Tibial nerve (tissue), 4 donors: ENCODE data around the gene OSBPL6. TPM values are rescaled to one million over a fixed set of nuclear protein-coding genes. Genes with fewer than 3 reads are reported as not detected.
"Not testable (repeated sequence)": the region's sequence is repeated elsewhere in the genome, so short reads cannot be mapped to it uniquely, and the experiment has no call there.

ENCODE experiments used
- DNase-seq, 2 donors: peaks; one replicate each; pipeline ENCODE4 v3.0.0-alpha.2; 2019; ENCODE audit warnings: low spot score in 2 of 2
- H3K27ac ChIP-seq, 4 donors: fragments of 200-600 bp; sonication (generic) in 3 of 4; one replicate each; pipeline ENCODE4 v1.5.1; 2017 to 2019; ENCODE audit warnings: mild to moderate bottlenecking in 1 of 4
- H3K27me3 ChIP-seq, 2 donors: fragments of 200-600 bp; sonication (generic) in 1 of 2; one replicate each; pipeline versions ENCODE4 v1.5.1 to v1.6.0; 2017 to 2019
- H3K36me3 ChIP-seq, 3 donors: fragments of 200-600 bp; sonication (generic); one replicate each; pipeline ENCODE4 v1.5.1; 2018 to 2019
- H3K4me1 ChIP-seq, 4 donors: fragments of 200-600 bp; sonication (generic) in 3 of 4; one replicate each; pipeline ENCODE4 v1.5.1; 2017 to 2019
- H3K4me3 ChIP-seq, 4 donors: fragments of 200-600 bp; sonication (generic) in 3 of 4; one replicate each; pipeline ENCODE4 v1.5.1; 2017 to 2019; ENCODE audit warnings: mild to moderate bottlenecking in 1 of 4, moderate library complexity in 1 of 4
- H3K9me3 ChIP-seq, 4 donors: fragments of 200-600 bp; sonication (generic) in 3 of 4; one replicate each; pipeline ENCODE4 v1.5.1; 2017 to 2019
- EP300 ChIP-seq, 2 donors: sonication (generic); formaldehyde crosslinking; IDR thresholded peaks; one replicate each; pipeline ENCODE4 v1.6.1; 2017; ENCODE audit warnings: antibody characterized with exemption in 2 of 2, mild to moderate bottlenecking in 1 of 2
- POLR2A ChIP-seq, 2 donors: fragments of 450-650 bp; IDR thresholded peaks; one replicate each; pipeline ENCODE4 v1.6.1; 2017; ENCODE audit warnings: antibody characterized with exemption in 2 of 2, mild to moderate bottlenecking in 2 of 2, moderate library complexity in 2 of 2
- WGBS, 2 donors: methylation state at CpG; one replicate each; pipeline ENCODE4 v1.1.5; 2018; 5-methylcytosine and 5-hydroxymethylcytosine counted together
- total RNA-seq, 4 donors: library from RNA; depleted of rRNA; stranded (reverse); fragments of >200 nt; gene quantifications; one replicate each; pipeline ENCODE4 v1.1.0, GENCODE V29; 2016
- TF ChIP-seq, protein P1 (sequence below), 5 experiments: fragments of 200-600 bp in 3 of 5; fragments of 450-650 bp in 2 of 5; sonication (generic) in 3 of 5; IDR thresholded peaks; one replicate each; pipeline ENCODE4 v1.5.1; 2016 to 2019; ENCODE audit warnings: antibody characterized with exemption in 5 of 5, mild to moderate bottlenecking in 3 of 5, moderate library complexity in 2 of 5

OSBPL6 gene
- total RNA-seq, 4 donors from 2014 or later, result 0.66 to 3.1 (median 1.6) TPM

DNA sequence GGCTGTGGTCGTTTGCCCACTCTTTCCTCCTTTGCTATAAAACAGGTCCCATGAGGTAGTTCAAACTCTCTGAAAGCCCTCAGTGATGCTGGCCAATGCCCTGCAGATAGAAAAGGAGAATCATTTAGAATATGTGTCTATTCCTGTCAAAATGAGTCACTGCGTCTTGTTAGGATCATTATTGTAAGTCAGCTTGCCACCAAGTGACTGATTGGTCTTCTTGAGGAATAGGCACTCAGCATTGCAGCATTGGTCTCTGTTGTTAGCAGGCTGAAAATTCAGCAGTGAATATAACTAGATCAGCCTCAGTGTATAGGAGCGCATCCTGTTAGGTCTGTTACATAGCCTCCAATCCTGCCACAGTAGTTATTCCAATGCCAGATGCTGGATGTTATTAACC is 227.8 kb downstream of the OSBPL6 start:
- peaks cover 0 to 42% (median 0%) of the 10 kb centered on the region in 3 donors for H3K36me3 ChIP-seq
- peaks cover 0 to 10% (median 0%) of the 10 kb centered on the region in 4 donors for H3K9me3 ChIP-seq
- whole genome bisulfite sequencing, 2 donors, result 63 to 89% methylated on average over 3 of the region's 3 CpGs
- DNase-seq, result no peak
- no peaks in the 10 kb centered on the region for H3K27me3 ChIP-seq
- H3K27ac ChIP-seq, result no peak overlapping the region
- no peak overlapping the region for H3K4me3 ChIP-seq
- H3K4me1 ChIP-seq, result no peaks in the 10 kb centered on the region
- TF ChIP-seq, protein P1, sequence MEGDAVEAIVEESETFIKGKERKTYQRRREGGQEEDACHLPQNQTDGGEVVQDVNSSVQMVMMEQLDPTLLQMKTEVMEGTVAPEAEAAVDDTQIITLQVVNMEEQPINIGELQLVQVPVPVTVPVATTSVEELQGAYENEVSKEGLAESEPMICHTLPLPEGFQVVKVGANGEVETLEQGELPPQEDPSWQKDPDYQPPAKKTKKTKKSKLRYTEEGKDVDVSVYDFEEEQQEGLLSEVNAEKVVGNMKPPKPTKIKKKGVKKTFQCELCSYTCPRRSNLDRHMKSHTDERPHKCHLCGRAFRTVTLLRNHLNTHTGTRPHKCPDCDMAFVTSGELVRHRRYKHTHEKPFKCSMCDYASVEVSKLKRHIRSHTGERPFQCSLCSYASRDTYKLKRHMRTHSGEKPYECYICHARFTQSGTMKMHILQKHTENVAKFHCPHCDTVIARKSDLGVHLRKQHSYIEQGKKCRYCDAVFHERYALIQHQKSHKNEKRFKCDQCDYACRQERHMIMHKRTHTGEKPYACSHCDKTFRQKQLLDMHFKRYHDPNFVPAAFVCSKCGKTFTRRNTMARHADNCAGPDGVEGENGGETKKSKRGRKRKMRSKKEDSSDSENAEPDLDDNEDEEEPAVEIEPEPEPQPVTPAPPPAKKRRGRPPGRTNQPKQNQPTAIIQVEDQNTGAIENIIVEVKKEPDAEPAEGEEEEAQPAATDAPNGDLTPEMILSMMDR (IDR thresholded peaks at IDR 0.05), result no peak
- no peak for TF ChIP-seq POLR2A (IDR thresholded peaks at IDR 0.05)
- no peak for TF ChIP-seq EP300 (IDR thresholded peaks at IDR 0.05)

DNA sequence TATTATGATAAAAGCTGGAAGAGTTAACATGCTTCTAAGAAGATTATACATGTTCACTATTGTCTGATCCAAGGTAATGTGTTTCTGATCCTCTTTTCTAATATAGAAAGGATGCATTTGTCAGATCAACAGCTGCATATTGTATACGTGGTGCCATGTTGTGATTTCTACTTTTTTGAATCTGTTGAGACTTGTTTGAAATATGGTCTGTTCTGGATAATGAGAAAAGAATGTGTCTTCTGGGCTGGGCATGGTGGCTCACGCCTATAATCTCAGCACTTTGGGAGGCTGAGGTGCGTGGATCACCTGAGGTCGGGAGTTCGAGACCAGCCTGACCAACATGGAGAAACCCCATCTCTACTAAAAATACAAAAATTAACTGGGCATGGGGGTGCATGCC is 229.4 kb downstream of the OSBPL6 start:
- H3K27ac ChIP-seq, H3K27me3 ChIP-seq, H3K4me1 ChIP-seq, DNase-seq, H3K4me3 ChIP-seq, H3K9me3 ChIP-seq: not testable (repeated sequence)
- H3K36me3 ChIP-seq, result peaks cover 0 to 58% (median 0%) of the 10 kb centered on the region in 3 donors
- 93 to 95% methylated on average over 5 of the region's 5 CpGs for WGBS, 2 donors

DNA sequence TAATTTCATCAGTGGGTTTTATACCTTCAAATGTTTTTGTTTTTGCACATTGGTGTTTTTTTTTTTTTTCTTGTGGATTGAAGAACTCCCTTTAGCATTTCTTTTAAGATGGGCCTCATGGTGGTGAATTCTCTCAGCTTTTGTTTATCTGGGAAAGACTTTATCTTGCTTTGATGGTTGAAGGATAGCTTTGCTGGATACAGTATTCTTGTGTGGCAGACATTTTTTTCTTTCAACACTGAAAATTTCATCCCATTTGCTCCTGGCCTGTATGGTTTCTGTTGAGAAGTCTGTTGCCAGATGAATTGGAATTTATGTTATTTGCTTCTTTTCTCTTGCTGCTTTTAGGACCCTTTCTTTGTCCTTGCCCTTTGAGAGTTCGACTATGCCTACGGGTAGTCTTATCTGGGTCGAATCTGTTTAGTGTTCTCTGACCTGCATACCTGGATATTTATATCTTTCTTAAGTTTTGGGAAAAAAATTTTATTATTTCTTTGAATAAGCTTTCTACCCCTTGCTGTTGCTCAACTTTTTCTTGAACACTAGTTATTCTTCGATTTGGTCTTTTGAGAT is 231.0 kb downstream of the OSBPL6 start:
- no peak for DNase-seq
- Histone ChIP-seq H3K4me1 (no peaks in the 10 kb centered on the region), H3K36me3 (peaks cover 0 to 74% (median 0%) of the 10 kb centered on the region in 3 donors), H3K27me3 (no peaks in the 10 kb centered on the region), H3K27ac (no peak overlapping the region), H3K4me3 (no peak overlapping the region), H3K9me3 (peaks cover 0 to 10% (median 0%) of the 10 kb centered on the region in 4 donors)
- TF ChIP-seq POLR2A (IDR thresholded peaks at IDR 0.05), result no peak
- WGBS, 2 donors, result 98% methylated on average over 4 of the region's 4 CpGs

DNA sequence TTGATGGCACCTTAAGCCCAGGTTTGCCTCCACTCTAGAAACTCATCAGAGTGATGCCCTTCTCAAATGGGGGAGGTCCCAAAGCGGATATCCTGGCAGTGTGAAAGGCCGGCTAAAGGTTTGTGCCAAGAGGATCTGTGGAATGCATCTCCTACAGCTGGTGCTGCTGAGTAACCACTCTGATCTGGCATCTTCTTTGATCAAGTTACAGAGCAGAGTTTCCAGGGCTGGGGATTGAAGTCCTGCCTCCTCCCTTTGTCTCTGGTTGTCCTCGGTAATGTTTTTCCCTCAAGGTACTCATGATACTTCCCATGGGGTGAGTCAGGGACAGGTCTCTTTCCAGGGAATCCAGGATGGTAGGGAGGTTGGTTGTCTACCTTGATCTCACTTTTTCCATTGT is 232.1 kb downstream of the OSBPL6 start:
- H3K27ac ChIP-seq, result no peak overlapping the region
- WGBS, 2 donors, result 81 to 94% methylated on average over 3 of the region's 3 CpGs
- TF ChIP-seq, protein P1 (IDR thresholded peaks at IDR 0.05), result no peak
- no peak for TF ChIP-seq EP300 (IDR thresholded peaks at IDR 0.05)
- no peak for TF ChIP-seq POLR2A (IDR thresholded peaks at IDR 0.05)
- H3K4me1 ChIP-seq, result no peaks in the 10 kb centered on the region
- peaks cover 0 to 10% (median 0%) of the 10 kb centered on the region in 4 donors for H3K9me3 ChIP-seq
- H3K36me3 ChIP-seq, result peaks cover 0 to 80% (median under 1%) of the 10 kb centered on the region in 3 donors
- no peak for DNase-seq
- H3K4me3 ChIP-seq, result no peak overlapping the region
- H3K27me3 ChIP-seq, result no peaks in the 10 kb centered on the region

DNA sequence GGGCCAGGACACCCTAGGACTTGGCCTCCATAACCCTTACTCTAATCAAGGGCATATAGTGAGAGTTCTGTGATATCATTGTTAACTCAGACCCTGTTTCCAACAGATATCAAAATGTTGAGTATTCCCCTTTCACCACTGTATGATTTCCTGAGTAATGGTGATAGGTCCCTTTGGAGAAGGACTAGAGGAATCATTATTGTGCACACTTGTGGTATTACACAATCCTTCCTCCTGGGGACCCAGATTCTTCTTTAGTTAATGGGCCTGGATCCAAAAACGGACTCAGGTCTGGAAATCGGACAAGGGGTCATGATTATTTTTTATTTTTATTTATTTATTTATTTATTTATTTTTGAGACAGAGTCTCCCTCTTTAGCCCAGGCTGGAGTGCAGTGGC is 233.1 kb downstream of the OSBPL6 start:
- WGBS, 2 donors, result 72 to 77% methylated on average over 2 of the region's 2 CpGs
- peaks cover 0 to 81% (median 5%) of the 10 kb centered on the region in 3 donors for H3K36me3 ChIP-seq
- H3K27ac ChIP-seq, result no peak overlapping the region
- H3K27me3 ChIP-seq, result no peaks in the 10 kb centered on the region
- no peak for TF ChIP-seq POLR2A (IDR thresholded peaks at IDR 0.05)
- TF ChIP-seq EP300 (IDR thresholded peaks at IDR 0.05), result no peak
- TF ChIP-seq, protein P1 (IDR thresholded peaks at IDR 0.05), result no peak
- DNase-seq, result no peak
- H3K4me1 ChIP-seq, result no peaks in the 10 kb centered on the region
- H3K9me3 ChIP-seq, result peaks cover 0 to 10% (median 0%) of the 10 kb centered on the region in 4 donors
- H3K4me3 ChIP-seq, result no peak overlapping the region

DNA sequence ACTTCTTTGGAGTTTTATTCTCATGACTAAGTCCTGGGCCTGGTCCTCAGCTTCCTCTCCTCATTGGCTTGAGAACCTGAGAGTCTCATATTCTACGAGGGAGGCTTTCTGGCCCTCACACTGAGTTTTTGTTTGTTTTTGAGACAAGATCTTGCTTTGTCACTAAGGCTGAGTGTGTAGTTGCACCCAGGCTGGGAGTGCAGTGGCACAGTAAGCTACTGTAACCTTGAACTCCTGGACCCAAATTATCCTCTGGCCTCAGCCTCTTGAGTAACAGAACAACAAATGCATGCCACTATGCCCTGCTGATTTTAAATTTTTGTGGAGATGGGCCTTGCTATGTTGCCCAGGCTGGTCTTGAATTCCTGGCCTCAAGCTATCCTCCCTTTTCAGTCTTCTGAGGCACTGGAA is 234.1 kb downstream of the OSBPL6 start:
- Histone ChIP-seq H3K27ac (no peak overlapping the region), H3K27me3 (no peaks in the 10 kb centered on the region), H3K4me1 (no peaks in the 10 kb centered on the region), H3K9me3 (peaks cover 0 to 10% (median 0%) of the 10 kb centered on the region in 4 donors), H3K36me3 (peaks cover 0 to 81% (median 5%) of the 10 kb centered on the region in 3 donors), H3K4me3 (no peak overlapping the region)
- no peak for DNase-seq
- TF ChIP-seq, protein P1 (IDR thresholded peaks at IDR 0.05), result no peak
- no peak for TF ChIP-seq POLR2A (IDR thresholded peaks at IDR 0.05)
- 57 to 84% methylated on average over 1 of the region's 1 CpG for WGBS, 2 donors
